Neuronal stem cell (in vitro differentiated cells): ENCODE measurements around the gene CTAG1A.
"Not testable (repeated sequence)": the region's sequence is repeated elsewhere in the genome, so short reads cannot be mapped to it uniquely, and the experiment has no call there.

ENCODE experiments used
- DNase-seq: peaks from one replicate; pipeline ENCODE4 v3.0.0-alpha.2; 2013; ENCODE audit warnings: low spot score
- H2AFZ ChIP-seq: one replicate; pipeline ENCODE4 v1.6.1; 2013; ENCODE audit warnings: mild to moderate bottlenecking, low read length, inconsistent platforms
- H2AK5ac ChIP-seq: 2 replicates; pipeline ENCODE4 v1.6.1; 2013; ENCODE audit warnings: low read depth, mild to moderate bottlenecking, inconsistent platforms, low read length, moderate library complexity, mixed read lengths
- H2BK120ac ChIP-seq: 2 replicates; pipeline ENCODE4 v1.6.1; 2013; ENCODE audit warnings: low read depth, mild to moderate bottlenecking, inconsistent platforms, low read length, moderate library complexity, mixed read lengths
- H2BK12ac ChIP-seq: one replicate; pipeline ENCODE4 v1.6.1; 2013; ENCODE audit warnings: low read length, inconsistent platforms
- H2BK15ac ChIP-seq: 2 replicates; pipeline ENCODE4 v1.6.1; 2013; ENCODE audit warnings: mild to moderate bottlenecking, low read length, inconsistent platforms, mixed read lengths
- H2BK5ac ChIP-seq: one replicate; pipeline ENCODE4 v1.6.1; 2013; ENCODE audit warnings: inconsistent platforms, mild to moderate bottlenecking, low read length, moderate library complexity
- H3K14ac ChIP-seq: one replicate; pipeline ENCODE4 v1.6.1; 2013; ENCODE audit warnings: low read length, inconsistent platforms
- H3K18ac ChIP-seq: 2 replicates; pipeline ENCODE4 v1.6.1; 2013; ENCODE audit warnings: low read length, inconsistent platforms
- H3K23ac ChIP-seq: 2 replicates; pipeline ENCODE4 v1.6.1; 2013; ENCODE audit warnings: low read depth, mild to moderate bottlenecking, mixed read lengths, low read length, inconsistent platforms; ENCODE audit not compliant: poor library complexity
- H3K27ac ChIP-seq: replicated peaks from 3 replicates; pipeline ENCODE4 v1.5.1; 2013; ENCODE audit warnings: low read length, inconsistent platforms
- H3K27me3 ChIP-seq, 3 experiments: 2 replicates each; pipeline ENCODE4 v1.6.1; 2013; ENCODE audit warnings: low read length in 3 of 3, mild to moderate bottlenecking in 2 of 3, inconsistent platforms in 1 of 3, low read depth in 1 of 3, mixed read lengths in 1 of 3, moderate library complexity in 1 of 3; ENCODE audit not compliant: control insufficient read depth in 3 of 3, insufficient read depth in 3 of 3
- H3K36me3 ChIP-seq, 2 donors: replicated peaks in 1 of 2; 2 replicates each; pipeline ENCODE4 v1.6.1; 2013; ENCODE audit warnings: low read length in 2 of 2; ENCODE audit not compliant: control insufficient read depth in 2 of 2, insufficient read depth in 2 of 2
- H3K4ac ChIP-seq: 2 replicates; pipeline ENCODE4 v1.6.1; 2013; ENCODE audit warnings: inconsistent platforms, mild to moderate bottlenecking, low read length, moderate library complexity
- H3K4me1 ChIP-seq, 2 donors: 1 replicate in 1 of 2; 2 replicates in 1 of 2; pipeline ENCODE4 v1.6.1; 2013; ENCODE audit warnings: low read length in 2 of 2, low read depth in 1 of 2; ENCODE audit not compliant: control insufficient read depth in 2 of 2, insufficient read depth in 1 of 2
- H3K4me2 ChIP-seq: one replicate; pipeline ENCODE4 v1.6.1; 2013; ENCODE audit warnings: mild to moderate bottlenecking, low read length, inconsistent platforms; ENCODE audit not compliant: insufficient read depth, poor library complexity, severe bottlenecking
- H3K4me3 ChIP-seq, 2 donors: 2 replicates each; pipeline ENCODE4 v1.5.1; 2013; ENCODE audit warnings: low read length in 2 of 2, mild to moderate bottlenecking in 2 of 2, inconsistent platforms in 1 of 2, moderate library complexity in 1 of 2
- H3K79me1 ChIP-seq: one replicate; pipeline ENCODE4 v1.6.1; 2013; ENCODE audit warnings: low read depth, mild to moderate bottlenecking, inconsistent platforms, low read length, moderate library complexity
- H3K9ac ChIP-seq: one replicate; pipeline ENCODE4 v1.6.1; 2013; ENCODE audit warnings: mild to moderate bottlenecking, low read depth, low read length, inconsistent platforms; ENCODE audit not compliant: poor library complexity
- H3K9me3 ChIP-seq, 2 donors: replicated peaks in 1 of 2; 2 replicates each; pipeline versions ENCODE3 to v1.6.1; 2013; ENCODE audit warnings: low read length in 2 of 2, mild to moderate bottlenecking in 2 of 2, inconsistent platforms in 1 of 2, low read depth in 1 of 2, mixed read lengths in 1 of 2, moderate library complexity in 1 of 2; ENCODE audit not compliant: control insufficient read depth in 2 of 2, insufficient read depth in 1 of 2
- H4K8ac ChIP-seq: one replicate; pipeline ENCODE4 v1.6.1; 2013; ENCODE audit warnings: low read depth, mild to moderate bottlenecking, inconsistent platforms, low read length, moderate library complexity
- H4K91ac ChIP-seq: one replicate; pipeline ENCODE4 v1.6.1; 2013; ENCODE audit warnings: low read length, low read depth, mild to moderate bottlenecking, inconsistent platforms; ENCODE audit not compliant: poor library complexity
- WGBS, 2 donors: extraction: QIAGEN DNeasy Blood & Tissue Kit; methylation state at CpG; one replicate each; pipeline ENCODE4 v1.1.7; 2013; ENCODE audit warnings: missing lambda C conversion rate in 2 of 2, mixed read lengths in 1 of 2; ENCODE audit not compliant: insufficient read length in 2 of 2, insufficient replicate concordance in 1 of 2; ENCODE audit errors: extremely low coverage in 2 of 2; 5-methylcytosine and 5-hydroxymethylcytosine counted together

The CTAG1A gene

DNA sequence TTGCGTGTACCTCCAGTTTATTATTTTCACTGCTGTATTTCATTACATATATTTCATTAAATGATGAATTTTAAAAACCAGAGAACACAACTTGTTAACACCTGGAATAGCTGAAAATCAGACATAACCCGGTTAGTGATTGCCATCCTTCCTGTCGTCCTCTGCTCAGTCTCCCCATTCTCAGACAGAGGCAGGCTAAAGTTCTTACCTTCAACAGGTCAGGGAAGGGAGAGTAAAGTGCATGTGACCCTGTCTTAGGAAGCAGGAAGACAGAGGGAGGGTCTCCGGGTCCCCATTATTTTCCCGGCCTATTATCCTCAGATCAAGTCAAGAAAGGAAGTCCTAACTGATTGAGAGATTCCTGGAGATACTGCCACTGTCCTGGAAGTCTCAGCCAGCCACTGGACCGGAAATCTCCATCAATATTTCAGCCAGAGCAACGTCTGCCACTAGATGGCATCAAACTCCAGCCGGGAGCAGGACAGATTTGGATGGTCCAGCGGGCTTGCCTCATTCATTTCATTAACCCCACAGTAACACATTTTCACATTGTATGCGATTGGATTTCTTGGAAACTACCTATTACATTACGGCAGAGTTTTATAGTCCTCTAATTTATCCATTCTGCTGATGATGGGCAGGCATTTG lies 36.0 kb downstream of the CTAG1A start:
- not testable (repeated sequence) for H2AFZ ChIP-seq, H3K14ac ChIP-seq, H3K27me3 ChIP-seq, H2BK120ac ChIP-seq, H2AK5ac ChIP-seq, H2BK12ac ChIP-seq, H3K4me1 ChIP-seq, H3K36me3 ChIP-seq, H3K23ac ChIP-seq, H3K4me2 ChIP-seq, H4K8ac ChIP-seq, H2BK15ac ChIP-seq, H3K4ac ChIP-seq, H3K18ac ChIP-seq, H3K79me1 ChIP-seq, H3K9ac ChIP-seq, DNase-seq, H2BK5ac ChIP-seq, H3K4me3 ChIP-seq, H4K91ac ChIP-seq, H3K9me3 ChIP-seq, H3K27ac ChIP-seq
- no CpG with 5 or more reads among the region's 11 CpGs for WGBS, 2 donors

DNA sequence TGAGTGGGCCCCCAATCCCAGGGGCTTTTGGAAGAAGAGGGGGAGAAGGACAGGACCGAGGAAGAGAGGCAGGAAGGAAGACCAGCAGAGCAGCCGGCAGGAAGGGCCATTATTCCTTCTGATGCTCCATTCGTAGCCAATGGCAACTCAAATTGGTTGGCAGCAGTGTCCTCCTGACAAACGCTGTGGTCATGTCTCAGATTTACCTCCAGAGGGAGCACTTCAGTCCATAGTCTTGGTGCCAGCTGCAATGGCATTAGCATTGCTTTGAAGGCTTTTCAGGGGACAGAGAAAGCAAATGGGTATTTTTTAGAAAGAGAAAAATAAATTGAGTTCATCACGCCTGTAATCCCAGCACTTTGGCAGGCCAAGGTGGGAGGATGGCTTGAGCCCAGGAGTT lies 44.0 kb downstream of the CTAG1A start:
- H3K27me3 ChIP-seq, H2BK12ac ChIP-seq, H3K9ac ChIP-seq, H3K27ac ChIP-seq, H3K4me2 ChIP-seq, H4K91ac ChIP-seq, H2AK5ac ChIP-seq, H2BK5ac ChIP-seq, H3K18ac ChIP-seq, H2BK15ac ChIP-seq, H3K4me3 ChIP-seq, H2AFZ ChIP-seq, DNase-seq, H3K9me3 ChIP-seq, H3K4me1 ChIP-seq, H4K8ac ChIP-seq, H3K79me1 ChIP-seq, H3K36me3 ChIP-seq, H3K4ac ChIP-seq, H2BK120ac ChIP-seq, H3K14ac ChIP-seq, H3K23ac ChIP-seq: not testable (repeated sequence)
- no CpG with 5 or more reads among the region's 5 CpGs for WGBS, 2 donors

DNA sequence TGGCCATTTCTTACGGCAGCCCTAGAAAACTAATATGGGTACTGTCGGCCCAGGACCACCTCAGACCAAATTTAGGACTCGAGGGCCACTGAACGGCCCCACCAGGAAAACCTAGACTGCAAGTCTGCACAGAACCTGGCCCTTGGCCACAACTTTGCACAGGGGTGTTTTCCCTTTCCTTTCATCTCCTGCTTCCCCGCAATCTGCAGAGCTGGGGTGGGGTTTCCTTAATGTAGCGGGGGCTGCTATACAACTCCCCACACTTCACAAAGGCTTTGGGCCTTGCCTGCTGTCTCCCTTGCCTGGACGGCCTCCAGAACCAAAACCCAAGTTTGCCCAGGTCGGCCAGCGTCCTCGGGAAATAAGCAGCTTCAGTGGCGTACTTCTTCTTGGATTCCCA lies 46.0 kb downstream of the CTAG1A start:
- WGBS, 2 donors = no CpG with 5 or more reads among the region's 11 CpGs
- H2BK15ac ChIP-seq = not testable (repeated sequence)

DNA sequence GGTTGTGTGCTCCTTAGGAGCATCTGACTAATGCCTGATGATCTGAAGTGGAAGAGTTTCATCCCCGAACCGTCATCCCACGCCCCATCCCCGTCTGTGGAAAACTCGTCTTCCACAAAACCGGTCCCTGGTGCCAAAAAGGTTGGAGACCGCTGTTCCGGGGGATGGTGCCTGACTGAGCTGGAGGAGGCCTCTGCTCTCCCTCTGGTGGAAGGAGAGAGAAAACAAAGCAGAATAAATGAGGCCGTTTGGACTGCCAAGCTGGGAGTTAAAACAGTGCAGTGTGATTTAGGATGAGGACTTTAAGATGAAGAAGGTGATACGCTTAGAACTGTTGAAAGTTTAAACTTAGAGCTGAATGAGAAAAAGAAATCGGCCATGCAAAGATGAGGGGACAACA lies 48.7 kb downstream of the CTAG1A start:
- H4K8ac ChIP-seq, H2BK120ac ChIP-seq, H3K9ac ChIP-seq, H2BK5ac ChIP-seq, H3K27me3 ChIP-seq, H4K91ac ChIP-seq, H3K4me1 ChIP-seq, H3K27ac ChIP-seq, H3K36me3 ChIP-seq, H3K14ac ChIP-seq, H3K23ac ChIP-seq, H3K4me3 ChIP-seq, H2BK12ac ChIP-seq, H3K4ac ChIP-seq, DNase-seq, H2BK15ac ChIP-seq, H3K9me3 ChIP-seq, H2AK5ac ChIP-seq, H3K18ac ChIP-seq, H3K79me1 ChIP-seq, H2AFZ ChIP-seq, H3K4me2 ChIP-seq: not testable (repeated sequence)
- no CpG with 5 or more reads among the region's 11 CpGs for WGBS, 2 donors

More for the DNA sequence above, 46.0 kb downstream of the CTAG1A start:
- H3K18ac ChIP-seq, H2AFZ ChIP-seq, H3K14ac ChIP-seq, H2BK12ac ChIP-seq, H2AK5ac ChIP-seq, H3K23ac ChIP-seq, H4K91ac ChIP-seq, H3K9me3 ChIP-seq, DNase-seq, H3K4me3 ChIP-seq, H3K27ac ChIP-seq, H3K36me3 ChIP-seq, H4K8ac ChIP-seq, H2BK5ac ChIP-seq, H3K27me3 ChIP-seq, H3K9ac ChIP-seq, H2BK120ac ChIP-seq, H3K79me1 ChIP-seq, H3K4ac ChIP-seq, H3K4me1 ChIP-seq, H3K4me2 ChIP-seq: not testable (repeated sequence)
